WTC11 (cell line): ENCODE measurements around the gene ANKRD33B. TPM values are rescaled to one million over a fixed set of nuclear protein-coding genes. Genes with fewer than 3 reads are reported as not detected.

Experiments used
- ATAC-seq: fragments of 200-7000 bp; cut with Tn5 transposase; 2 replicates; pipeline ENCODE4 v1.10.0; 2021; ENCODE audit warnings: mild to moderate bottlenecking, moderate library complexity
- CTCF ChIA-PET: fragments of 300-600 bp; sonication (Branson Sonifier 250); formaldehyde crosslinking; loops from one replicate; lab custom pipeline; 2021; ENCODE audit warnings: antibody characterized with exemption; lab: Charles Lee
- POLR2A ChIA-PET: fragments of 350-600 bp; sonication (Branson Sonifier 250); formaldehyde crosslinking; loops from one replicate; lab custom pipeline; 2021; ENCODE audit warnings: antibody characterized with exemption; lab: Charles Lee
- DNase-seq: peaks from one replicate; pipeline ENCODE4 v3.0.0; 2021; ENCODE audit warnings: low spot score
- H3K27ac Mint-ChIP-seq: 2 replicates; pipeline ENCODE4 v1.8.0; 2021; ENCODE audit warnings: mixed read lengths
- H3K27me3 Mint-ChIP-seq: 2 replicates; pipeline ENCODE4 v1.8.0; 2021; ENCODE audit warnings: low read depth, mild to moderate bottlenecking, moderate library complexity, mixed read lengths
- H3K36me3 Mint-ChIP-seq: 2 replicates; pipeline ENCODE4 v1.8.0; 2021; ENCODE audit warnings: mixed read lengths
- H3K4me1 Mint-ChIP-seq: 2 replicates; pipeline ENCODE4 v1.8.0; 2022; ENCODE audit warnings: mixed read lengths
- H3K4me3 Mint-ChIP-seq: 2 replicates; pipeline ENCODE4 v1.8.0; 2021; ENCODE audit warnings: mild to moderate bottlenecking, moderate library complexity, mixed read lengths
- H3K9me3 Mint-ChIP-seq: 2 replicates; pipeline ENCODE4 v1.8.0; 2021; ENCODE audit warnings: mixed read lengths
- ATF1 ChIP-seq: sonication (generic); formaldehyde crosslinking; IDR thresholded peaks from 2 replicates; pipeline ENCODE4 v1.8.1; 2023; ENCODE audit warnings: mild to moderate bottlenecking, moderate library complexity, missing genetic modification reagents
- ETV6 ChIP-seq: sonication (generic); formaldehyde crosslinking; IDR thresholded peaks from 2 replicates; pipeline ENCODE4 v1.8.1; 2022; ENCODE audit warnings: mild to moderate bottlenecking, missing genetic modification reagents
- FOXK1 ChIP-seq: sonication (generic); formaldehyde crosslinking; IDR thresholded peaks from 2 replicates; pipeline ENCODE4 v1.8.0; 2022; ENCODE audit warnings: mild to moderate bottlenecking, moderate library complexity, missing genetic modification reagents
- GTF2I ChIP-seq: fragments of 250-450 bp; sonication (Bioruptor Pico); conservative IDR thresholded peaks from 2 replicates; pipeline ENCODE4 v1.4.0; 2021; ENCODE audit warnings: mild to moderate bottlenecking
- JUN ChIP-seq: sonication (generic); formaldehyde crosslinking; IDR thresholded peaks from 2 replicates; pipeline ENCODE4 v1.8.0; 2023; ENCODE audit warnings: mild to moderate bottlenecking, missing genetic modification reagents
- NR2C2 ChIP-seq: sonication (generic); formaldehyde crosslinking; IDR thresholded peaks from 2 replicates; pipeline ENCODE4 v1.8.0; 2022; ENCODE audit warnings: mild to moderate bottlenecking, missing genetic modification reagents
- TEAD4 ChIP-seq: sonication (generic); formaldehyde crosslinking; IDR thresholded peaks from 2 replicates; pipeline ENCODE4 v1.8.0; 2022; ENCODE audit warnings: mild to moderate bottlenecking, missing genetic modification reagents
- ZNF396 ChIP-seq: fragments of 250-450 bp; sonication (Bioruptor Pico); IDR thresholded peaks from 2 replicates; pipeline ENCODE4 v1.8.0; 2021; ENCODE audit warnings: mild to moderate bottlenecking, moderate library complexity, borderline replicate concordance
- total RNA-seq: library from RNA; stranded (reverse); gene quantifications from 3 replicates; pipeline ENCODE4 v1.2.3, GENCODE V29; 2021
- TF ChIP-seq, protein P1 (sequence below): sonication (generic); formaldehyde crosslinking; IDR thresholded peaks from 2 replicates; pipeline ENCODE4 v1.8.0; 2023; ENCODE audit warnings: missing genetic modification reagents, mild to moderate bottlenecking, borderline replicate concordance
- TF ChIP-seq, protein P2 (sequence below): sonication (generic); formaldehyde crosslinking; IDR thresholded peaks from 2 replicates; pipeline ENCODE4 v1.8.1; 2022; ENCODE audit warnings: mild to moderate bottlenecking, missing genetic modification reagents, moderate library complexity, borderline replicate concordance
- TF ChIP-seq, protein P3 (sequence below): fragments of 250-450 bp; sonication (Bioruptor Pico); IDR thresholded peaks from 2 replicates; pipeline ENCODE4 v1.9.0; 2021; ENCODE audit warnings: mild to moderate bottlenecking
- TF ChIP-seq, protein P4 (sequence below): sonication (generic); formaldehyde crosslinking; IDR thresholded peaks from 2 replicates; pipeline ENCODE4 v1.8.1; 2023; ENCODE audit warnings: mild to moderate bottlenecking, missing genetic modification reagents, borderline replicate concordance
- TF ChIP-seq, protein P5 (sequence below): sonication (generic); formaldehyde crosslinking; IDR thresholded peaks from 2 replicates; pipeline ENCODE4 v1.8.1; 2023; ENCODE audit warnings: mild to moderate bottlenecking, missing genetic modification reagents
- TF ChIP-seq, protein P6 (sequence below): fragments of 250-450 bp; sonication (Bioruptor Pico); IDR thresholded peaks from 2 replicates; pipeline ENCODE4 v2.1.2; 2022; ENCODE audit warnings: mild to moderate bottlenecking, moderate library complexity
- TF ChIP-seq, protein P7 (sequence below): fragments of 250-450 bp; sonication (Bioruptor Pico); conservative IDR thresholded peaks from 2 replicates; pipeline ENCODE4 v1.9.0; 2021; ENCODE audit warnings: mild to moderate bottlenecking

The ANKRD33B gene
- total RNA-seq, 1 experiment from 2014 or later, result 9.2 TPM

DNA sequence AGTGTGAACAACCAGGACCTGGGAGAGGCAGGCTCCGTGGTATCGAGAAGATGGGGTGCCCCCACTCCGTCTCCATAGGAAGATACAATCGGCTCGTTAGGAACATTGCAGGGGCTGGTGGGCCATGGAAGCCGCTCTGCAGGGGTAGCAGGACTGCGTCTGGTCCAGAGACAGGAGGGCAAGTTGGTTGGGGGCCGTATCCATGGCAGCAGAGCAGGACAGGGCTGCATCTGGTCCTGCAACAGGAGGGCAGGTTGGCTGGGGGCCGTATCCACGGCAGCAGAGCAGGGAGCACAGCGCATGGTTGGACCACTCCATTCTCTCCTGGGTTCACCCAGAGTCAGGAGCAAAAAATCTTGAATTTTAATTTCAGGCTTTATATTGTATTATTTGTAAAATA lies 98.2 kb downstream of the ANKRD33B start (continued):
- TF ChIP-seq ZNF396 (no peak), ETV6 (no peak), JUN (CRISPR knock-in tag) (no peak), NR2C2 (CRISPR knock-in tag) (no peak)
- TF ChIP-seq, protein P1, sequence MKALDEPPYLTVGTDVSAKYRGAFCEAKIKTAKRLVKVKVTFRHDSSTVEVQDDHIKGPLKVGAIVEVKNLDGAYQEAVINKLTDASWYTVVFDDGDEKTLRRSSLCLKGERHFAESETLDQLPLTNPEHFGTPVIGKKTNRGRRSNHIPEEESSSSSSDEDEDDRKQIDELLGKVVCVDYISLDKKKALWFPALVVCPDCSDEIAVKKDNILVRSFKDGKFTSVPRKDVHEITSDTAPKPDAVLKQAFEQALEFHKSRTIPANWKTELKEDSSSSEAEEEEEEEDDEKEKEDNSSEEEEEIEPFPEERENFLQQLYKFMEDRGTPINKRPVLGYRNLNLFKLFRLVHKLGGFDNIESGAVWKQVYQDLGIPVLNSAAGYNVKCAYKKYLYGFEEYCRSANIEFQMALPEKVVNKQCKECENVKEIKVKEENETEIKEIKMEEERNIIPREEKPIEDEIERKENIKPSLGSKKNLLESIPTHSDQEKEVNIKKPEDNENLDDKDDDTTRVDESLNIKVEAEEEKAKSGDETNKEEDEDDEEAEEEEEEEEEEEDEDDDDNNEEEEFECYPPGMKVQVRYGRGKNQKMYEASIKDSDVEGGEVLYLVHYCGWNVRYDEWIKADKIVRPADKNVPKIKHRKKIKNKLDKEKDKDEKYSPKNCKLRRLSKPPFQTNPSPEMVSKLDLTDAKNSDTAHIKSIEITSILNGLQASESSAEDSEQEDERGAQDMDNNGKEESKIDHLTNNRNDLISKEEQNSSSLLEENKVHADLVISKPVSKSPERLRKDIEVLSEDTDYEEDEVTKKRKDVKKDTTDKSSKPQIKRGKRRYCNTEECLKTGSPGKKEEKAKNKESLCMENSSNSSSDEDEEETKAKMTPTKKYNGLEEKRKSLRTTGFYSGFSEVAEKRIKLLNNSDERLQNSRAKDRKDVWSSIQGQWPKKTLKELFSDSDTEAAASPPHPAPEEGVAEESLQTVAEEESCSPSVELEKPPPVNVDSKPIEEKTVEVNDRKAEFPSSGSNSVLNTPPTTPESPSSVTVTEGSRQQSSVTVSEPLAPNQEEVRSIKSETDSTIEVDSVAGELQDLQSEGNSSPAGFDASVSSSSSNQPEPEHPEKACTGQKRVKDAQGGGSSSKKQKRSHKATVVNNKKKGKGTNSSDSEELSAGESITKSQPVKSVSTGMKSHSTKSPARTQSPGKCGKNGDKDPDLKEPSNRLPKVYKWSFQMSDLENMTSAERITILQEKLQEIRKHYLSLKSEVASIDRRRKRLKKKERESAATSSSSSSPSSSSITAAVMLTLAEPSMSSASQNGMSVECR (CRISPR knock-in tag), result no peak
- TF ChIP-seq, protein P2, sequence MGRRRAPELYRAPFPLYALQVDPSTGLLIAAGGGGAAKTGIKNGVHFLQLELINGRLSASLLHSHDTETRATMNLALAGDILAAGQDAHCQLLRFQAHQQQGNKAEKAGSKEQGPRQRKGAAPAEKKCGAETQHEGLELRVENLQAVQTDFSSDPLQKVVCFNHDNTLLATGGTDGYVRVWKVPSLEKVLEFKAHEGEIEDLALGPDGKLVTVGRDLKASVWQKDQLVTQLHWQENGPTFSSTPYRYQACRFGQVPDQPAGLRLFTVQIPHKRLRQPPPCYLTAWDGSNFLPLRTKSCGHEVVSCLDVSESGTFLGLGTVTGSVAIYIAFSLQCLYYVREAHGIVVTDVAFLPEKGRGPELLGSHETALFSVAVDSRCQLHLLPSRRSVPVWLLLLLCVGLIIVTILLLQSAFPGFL (CRISPR knock-in tag), result no peak

DNA sequence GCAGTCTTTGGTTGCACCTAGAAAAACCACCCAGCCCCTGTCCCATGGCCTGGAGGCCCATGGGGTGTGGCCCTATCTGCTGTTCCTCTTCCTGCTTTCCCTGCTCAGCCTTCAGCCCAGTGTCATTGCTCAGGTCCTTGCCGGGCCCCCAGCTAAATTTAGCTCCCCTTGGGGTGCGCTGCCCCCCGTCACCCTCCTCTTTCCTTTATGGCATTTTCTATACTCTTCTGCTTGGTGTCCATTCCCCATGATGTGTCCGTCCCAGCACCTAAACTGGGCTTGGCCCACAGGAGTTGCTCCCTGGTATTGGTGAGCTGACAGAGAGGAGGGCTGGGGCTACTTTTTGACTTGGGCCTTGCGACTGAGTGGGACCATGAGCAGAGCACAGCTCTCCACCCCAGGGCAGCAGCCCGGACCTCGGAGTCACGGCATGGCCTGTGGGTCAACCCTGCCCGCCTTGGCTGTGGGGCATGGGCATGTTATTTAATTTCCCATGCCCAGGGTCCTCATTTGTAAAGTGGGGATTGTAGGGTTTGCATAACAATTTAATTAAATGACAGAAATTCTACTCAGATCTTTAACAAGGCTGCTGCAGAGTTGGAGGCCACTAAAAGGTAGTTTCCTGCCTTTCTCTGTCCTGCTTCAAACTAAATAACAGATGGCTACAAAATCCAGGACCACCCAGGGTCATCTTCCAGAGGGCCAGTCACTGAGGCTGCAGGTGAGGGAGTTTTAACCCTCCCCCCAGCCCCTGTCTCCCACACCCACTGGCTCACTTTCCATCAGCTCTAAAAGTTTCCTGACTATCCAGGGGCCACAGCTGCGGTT lies 99.0 kb downstream of the ANKRD33B start:
- CTCF ChIA-PET, result interaction anchor here (0.7 to 1.8 kb wide), 5 partner anchors 26 to 325 kb away, joined by 3 to 7 read pairs (median 4); no protein-coding TSS in a partner anchor
- peak; percentile 20 for ATAC-seq
- peaks cover 10% of the 10 kb centered on the region for H3K9me3 Mint-ChIP-seq
- H3K4me3 Mint-ChIP-seq, result no peak overlapping the region
- H3K27ac Mint-ChIP-seq, result peak overlapping the region; percentile 65; the same call in 1 of the 2 replicates
- POLR2A ChIA-PET, result no interaction called here
- no peaks in the 10 kb centered on the region for H3K27me3 Mint-ChIP-seq
- DNase-seq, result no peak
- peaks cover 14% of the 10 kb centered on the region for H3K4me1 Mint-ChIP-seq
- H3K36me3 Mint-ChIP-seq, result no peaks in the 10 kb centered on the region
- TF ChIP-seq, protein P3, sequence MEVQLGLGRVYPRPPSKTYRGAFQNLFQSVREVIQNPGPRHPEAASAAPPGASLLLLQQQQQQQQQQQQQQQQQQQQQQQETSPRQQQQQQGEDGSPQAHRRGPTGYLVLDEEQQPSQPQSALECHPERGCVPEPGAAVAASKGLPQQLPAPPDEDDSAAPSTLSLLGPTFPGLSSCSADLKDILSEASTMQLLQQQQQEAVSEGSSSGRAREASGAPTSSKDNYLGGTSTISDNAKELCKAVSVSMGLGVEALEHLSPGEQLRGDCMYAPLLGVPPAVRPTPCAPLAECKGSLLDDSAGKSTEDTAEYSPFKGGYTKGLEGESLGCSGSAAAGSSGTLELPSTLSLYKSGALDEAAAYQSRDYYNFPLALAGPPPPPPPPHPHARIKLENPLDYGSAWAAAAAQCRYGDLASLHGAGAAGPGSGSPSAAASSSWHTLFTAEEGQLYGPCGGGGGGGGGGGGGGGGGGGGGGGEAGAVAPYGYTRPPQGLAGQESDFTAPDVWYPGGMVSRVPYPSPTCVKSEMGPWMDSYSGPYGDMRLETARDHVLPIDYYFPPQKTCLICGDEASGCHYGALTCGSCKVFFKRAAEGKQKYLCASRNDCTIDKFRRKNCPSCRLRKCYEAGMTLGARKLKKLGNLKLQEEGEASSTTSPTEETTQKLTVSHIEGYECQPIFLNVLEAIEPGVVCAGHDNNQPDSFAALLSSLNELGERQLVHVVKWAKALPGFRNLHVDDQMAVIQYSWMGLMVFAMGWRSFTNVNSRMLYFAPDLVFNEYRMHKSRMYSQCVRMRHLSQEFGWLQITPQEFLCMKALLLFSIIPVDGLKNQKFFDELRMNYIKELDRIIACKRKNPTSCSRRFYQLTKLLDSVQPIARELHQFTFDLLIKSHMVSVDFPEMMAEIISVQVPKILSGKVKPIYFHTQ (CRISPR knock-in tag), result no peak
- TF ChIP-seq, protein P4, sequence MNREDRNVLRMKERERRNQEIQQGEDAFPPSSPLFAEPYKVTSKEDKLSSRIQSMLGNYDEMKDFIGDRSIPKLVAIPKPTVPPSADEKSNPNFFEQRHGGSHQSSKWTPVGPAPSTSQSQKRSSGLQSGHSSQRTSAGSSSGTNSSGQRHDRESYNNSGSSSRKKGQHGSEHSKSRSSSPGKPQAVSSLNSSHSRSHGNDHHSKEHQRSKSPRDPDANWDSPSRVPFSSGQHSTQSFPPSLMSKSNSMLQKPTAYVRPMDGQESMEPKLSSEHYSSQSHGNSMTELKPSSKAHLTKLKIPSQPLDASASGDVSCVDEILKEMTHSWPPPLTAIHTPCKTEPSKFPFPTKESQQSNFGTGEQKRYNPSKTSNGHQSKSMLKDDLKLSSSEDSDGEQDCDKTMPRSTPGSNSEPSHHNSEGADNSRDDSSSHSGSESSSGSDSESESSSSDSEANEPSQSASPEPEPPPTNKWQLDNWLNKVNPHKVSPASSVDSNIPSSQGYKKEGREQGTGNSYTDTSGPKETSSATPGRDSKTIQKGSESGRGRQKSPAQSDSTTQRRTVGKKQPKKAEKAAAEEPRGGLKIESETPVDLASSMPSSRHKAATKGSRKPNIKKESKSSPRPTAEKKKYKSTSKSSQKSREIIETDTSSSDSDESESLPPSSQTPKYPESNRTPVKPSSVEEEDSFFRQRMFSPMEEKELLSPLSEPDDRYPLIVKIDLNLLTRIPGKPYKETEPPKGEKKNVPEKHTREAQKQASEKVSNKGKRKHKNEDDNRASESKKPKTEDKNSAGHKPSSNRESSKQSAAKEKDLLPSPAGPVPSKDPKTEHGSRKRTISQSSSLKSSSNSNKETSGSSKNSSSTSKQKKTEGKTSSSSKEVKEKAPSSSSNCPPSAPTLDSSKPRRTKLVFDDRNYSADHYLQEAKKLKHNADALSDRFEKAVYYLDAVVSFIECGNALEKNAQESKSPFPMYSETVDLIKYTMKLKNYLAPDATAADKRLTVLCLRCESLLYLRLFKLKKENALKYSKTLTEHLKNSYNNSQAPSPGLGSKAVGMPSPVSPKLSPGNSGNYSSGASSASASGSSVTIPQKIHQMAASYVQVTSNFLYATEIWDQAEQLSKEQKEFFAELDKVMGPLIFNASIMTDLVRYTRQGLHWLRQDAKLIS (CRISPR knock-in tag), result no peak
- TF ChIP-seq, protein P5, sequence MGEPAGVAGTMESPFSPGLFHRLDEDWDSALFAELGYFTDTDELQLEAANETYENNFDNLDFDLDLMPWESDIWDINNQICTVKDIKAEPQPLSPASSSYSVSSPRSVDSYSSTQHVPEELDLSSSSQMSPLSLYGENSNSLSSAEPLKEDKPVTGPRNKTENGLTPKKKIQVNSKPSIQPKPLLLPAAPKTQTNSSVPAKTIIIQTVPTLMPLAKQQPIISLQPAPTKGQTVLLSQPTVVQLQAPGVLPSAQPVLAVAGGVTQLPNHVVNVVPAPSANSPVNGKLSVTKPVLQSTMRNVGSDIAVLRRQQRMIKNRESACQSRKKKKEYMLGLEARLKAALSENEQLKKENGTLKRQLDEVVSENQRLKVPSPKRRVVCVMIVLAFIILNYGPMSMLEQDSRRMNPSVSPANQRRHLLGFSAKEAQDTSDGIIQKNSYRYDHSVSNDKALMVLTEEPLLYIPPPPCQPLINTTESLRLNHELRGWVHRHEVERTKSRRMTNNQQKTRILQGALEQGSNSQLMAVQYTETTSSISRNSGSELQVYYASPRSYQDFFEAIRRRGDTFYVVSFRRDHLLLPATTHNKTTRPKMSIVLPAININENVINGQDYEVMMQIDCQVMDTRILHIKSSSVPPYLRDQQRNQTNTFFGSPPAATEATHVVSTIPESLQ (CRISPR knock-in tag), result no peak
- TF ChIP-seq ZNF396, result no peak
- TF ChIP-seq, protein P6, sequence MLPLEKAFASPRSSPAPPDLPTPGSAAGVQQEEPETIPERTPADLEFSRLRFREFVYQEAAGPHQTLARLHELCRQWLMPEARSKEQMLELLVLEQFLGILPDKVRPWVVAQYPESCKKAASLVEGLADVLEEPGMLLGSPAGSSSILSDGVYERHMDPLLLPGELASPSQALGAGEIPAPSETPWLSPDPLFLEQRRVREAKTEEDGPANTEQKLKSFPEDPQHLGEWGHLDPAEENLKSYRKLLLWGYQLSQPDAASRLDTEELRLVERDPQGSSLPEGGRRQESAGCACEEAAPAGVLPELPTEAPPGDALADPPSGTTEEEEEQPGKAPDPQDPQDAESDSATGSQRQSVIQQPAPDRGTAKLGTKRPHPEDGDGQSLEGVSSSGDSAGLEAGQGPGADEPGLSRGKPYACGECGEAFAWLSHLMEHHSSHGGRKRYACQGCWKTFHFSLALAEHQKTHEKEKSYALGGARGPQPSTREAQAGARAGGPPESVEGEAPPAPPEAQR, result no peak
- no peak for TF ChIP-seq GTF2I
- TF ChIP-seq TEAD4 (CRISPR knock-in tag), result no peak
- no peak for TF ChIP-seq FOXK1 (CRISPR knock-in tag)
- no peak for TF ChIP-seq ATF1 (CRISPR knock-in tag)
- TF ChIP-seq, protein P7, sequence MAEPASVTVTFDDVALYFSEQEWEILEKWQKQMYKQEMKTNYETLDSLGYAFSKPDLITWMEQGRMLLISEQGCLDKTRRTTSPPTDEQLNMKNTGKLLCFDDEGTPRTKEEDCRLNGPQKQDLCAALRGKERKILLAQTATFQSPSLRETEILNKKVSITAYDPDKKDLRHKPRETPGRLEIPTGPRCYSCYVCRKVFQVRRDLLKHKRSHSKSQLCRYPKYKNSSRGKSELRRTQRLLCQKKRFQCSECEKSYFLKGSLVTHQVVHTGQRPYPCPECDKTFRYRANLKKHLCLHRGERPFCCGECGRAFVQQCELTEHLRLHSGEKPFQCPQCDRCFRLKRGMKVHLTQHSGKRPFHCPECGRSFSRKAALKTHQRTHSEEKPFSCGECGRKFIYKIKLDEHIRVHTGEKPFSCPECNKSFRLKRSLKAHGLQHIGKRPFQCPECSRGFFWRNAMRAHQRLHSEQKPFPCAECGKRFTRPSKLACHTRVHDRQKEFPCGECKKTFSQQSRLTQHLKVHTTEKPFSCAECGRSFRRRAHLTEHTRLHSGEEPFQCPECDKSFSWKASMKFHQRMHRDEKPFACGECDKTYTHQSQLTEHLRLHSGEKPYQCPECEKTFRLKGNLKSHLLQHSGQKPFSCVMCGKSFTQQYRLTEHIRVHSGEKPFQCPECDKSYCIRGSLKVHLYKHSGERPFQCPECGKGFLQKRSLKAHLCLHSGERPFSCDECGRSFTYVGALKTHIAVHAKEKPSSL (CRISPR knock-in tag), result no peak
